ENCODE results near the gene CPEB3.

The CPEB3 gene

DNA sequence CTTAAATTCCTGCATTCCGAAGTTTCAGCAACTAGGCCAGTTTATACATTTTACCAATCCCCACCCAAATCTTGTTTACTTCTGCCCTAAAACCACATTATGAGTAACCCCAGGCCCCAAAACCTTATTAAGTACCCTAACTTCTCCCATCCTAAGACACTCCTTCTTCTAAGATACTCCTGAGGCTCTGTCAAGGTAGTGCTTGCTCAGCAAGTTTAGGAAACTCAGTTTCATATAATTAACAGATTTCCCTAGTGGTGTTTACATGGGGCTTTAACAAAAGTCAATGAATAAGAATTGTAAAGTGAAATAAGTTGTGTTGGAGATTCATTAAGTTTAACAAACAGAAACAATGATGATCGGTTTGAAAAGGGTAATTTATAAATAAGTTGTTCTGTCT lies 77.8 kb downstream of the CPEB3 start:
- no peak for DNase-seq (ENCODE audit: low read depth in 2 of 2)

DNA sequence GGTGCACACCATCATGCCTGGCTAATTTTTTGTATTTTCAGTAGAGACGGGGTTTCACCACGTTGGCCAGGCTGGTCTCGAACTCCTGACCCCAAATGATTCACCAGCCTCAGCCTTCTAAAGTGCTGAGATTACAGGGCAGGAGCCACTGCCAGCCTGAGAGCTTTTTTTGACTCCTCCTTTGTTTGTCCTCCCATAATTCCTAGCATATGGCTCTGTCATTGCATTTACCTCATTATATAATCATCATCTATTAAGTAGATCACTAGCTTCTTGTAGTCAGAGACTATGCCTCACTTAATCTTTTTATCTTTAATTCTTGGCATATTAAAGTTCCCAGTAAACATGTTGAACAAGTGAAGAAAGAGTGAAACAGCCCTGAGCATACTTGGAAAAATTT lies 82.1 kb downstream of the CPEB3 start:
- no peak for DNase-seq (ENCODE audit: low read depth in 2 of 2)

- no peak for DNase-seq (ENCODE audit: low read depth in 2 of 2)
Measured at GRCh38 chr10:92208157-92208720, 82.6 kb downstream of the CPEB3 start.

GRCh38 chr10:92207061-92207460 lies 83.8 kb downstream of the CPEB3 start:
- no peak for DNase-seq (ENCODE audit: low read depth in 2 of 2)

- DNase-seq (ENCODE audit: low read depth in 2 of 2) = no peak
Measured at GRCh38 chr10:92203919-92204623, 86.8 kb downstream of the CPEB3 start.

GRCh38 chr10:92202536-92202935 lies 88.3 kb downstream of the CPEB3 start:
- DNase-seq (ENCODE audit: low read depth in 2 of 2) = no peak

GRCh38 chr10:92200564-92200963 lies 90.3 kb downstream of the CPEB3 start:
- DNase-seq (ENCODE audit: low read depth in 2 of 2) = no peak

DNA sequence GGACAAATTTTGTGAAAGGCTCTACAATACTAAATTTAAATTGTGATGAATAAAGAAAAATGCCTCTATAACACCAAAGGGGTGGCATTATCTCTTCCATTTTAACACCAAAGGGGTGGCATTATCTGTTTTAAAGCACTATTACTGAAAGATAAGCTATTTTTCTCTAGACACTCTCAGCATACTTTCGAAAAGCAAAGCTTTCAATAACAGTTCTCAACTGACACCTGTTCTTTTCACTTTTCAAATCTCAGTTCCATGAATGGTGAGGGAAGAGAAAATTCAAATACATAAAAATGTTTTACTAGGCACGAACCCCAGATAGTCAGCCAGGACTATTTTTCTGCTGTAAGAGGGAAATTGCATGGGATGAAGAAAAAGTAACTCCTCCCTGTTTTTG lies 103.8 kb downstream of the CPEB3 start:
- no peak for DNase-seq (ENCODE audit: low read depth in 2 of 2)

DNA sequence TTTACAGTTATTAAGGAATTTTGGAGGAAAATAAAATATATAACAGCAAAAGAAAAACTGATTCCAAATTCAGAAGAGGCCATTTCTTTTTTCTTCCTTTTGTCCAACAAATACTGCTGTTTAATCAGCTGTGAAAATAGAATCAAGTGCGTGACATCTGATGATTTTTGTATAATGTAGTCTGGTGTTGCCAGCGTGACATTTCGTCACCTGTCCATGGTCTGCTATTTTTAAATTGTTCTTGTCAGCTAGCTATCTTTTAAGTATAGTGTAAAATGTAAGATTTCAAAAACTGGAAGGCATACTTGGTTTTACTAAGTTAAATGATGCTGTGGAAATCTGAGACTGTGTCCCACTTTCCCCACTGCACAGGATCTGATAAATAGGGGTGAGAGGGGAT lies 105.9 kb downstream of the CPEB3 start:
- no peak for DNase-seq (ENCODE audit: low read depth in 2 of 2)

- no peak for DNase-seq (ENCODE audit: low read depth in 2 of 2)
Measured at GRCh38 chr10:92183199-92183598, 107.7 kb downstream of the CPEB3 start.

DNA sequence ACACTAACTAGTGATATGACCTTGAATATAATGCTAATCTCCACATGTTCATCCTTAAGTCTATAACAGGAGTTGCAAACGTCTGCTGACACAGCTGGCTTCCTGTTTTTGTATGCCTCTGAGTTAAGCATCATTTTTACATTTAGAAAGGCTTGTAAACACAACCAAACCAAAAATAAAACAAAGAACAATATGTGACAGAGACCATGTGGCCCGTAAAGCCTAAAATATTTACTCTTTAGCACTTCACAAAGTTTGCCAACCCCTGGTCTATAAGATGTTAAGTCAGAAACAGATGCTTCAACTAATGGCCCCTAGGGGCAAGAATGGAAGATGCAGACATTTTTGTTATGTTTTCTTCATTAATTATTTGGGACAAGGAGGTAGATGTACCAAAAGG lies 109.3 kb downstream of the CPEB3 start:
- no peak for DNase-seq (ENCODE audit: low read depth in 2 of 2)

DNA sequence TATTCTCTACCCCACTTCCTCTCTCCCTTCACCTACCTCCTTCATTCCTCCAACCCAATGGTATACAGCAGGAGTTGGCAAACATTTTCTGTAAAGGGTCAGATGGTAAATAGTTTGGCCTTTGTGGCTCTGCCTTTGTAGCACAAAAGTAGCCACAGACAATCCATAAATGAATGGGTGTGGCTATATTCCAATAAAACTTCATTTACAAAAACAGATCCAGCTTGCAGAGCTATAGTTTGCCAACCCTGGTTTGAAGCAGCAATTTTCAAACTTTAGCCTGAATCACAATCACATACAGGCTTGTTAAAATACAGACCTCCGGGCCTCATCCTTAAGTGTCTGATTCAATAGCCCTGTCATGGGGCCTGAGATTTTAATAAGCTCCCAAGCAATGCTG lies 110.5 kb downstream of the CPEB3 start:
- no peak for DNase-seq (ENCODE audit: low read depth in 2 of 2)

DNA sequence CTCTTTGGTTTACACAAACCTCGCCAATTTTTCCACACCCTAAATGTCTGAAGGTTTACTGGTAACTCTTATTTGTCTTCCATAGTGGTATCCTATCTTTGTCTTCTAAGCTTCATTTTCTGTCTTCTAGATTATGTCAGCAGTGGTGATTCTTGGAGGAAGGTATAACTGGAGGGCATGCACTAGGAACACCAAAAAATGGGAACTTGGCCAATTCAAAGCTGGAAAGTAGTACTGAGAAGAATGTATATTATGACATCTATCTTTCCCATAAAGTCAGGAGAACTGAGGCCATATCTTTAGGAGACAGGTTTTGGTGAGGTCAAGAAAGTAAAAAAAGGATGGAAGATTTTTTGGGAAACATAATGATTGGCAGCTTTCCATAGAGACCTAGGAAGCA lies 113.3 kb downstream of the CPEB3 start:
- DNase-seq (ENCODE audit: low read depth in 2 of 2) = no peak

DNA sequence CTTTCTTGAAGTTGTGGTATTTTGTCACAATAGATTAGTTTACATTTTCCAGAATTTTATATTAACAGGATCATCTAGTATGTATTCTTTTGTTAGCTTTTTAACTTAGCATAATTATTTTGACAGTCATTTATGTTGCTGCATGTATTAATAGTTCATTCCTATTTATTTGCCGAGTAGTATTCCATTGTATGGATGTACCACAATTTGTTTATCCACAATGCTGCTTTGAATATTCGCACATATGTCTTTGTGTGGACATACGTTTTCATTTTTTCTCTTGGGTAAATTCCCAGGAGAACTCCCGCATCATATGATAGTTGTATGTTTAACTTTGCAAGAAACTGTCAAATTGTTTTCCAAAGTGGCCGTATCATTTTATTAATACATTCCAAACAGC lies 115.7 kb downstream of the CPEB3 start:
- no peak for DNase-seq (ENCODE audit: low read depth in 2 of 2)

DNA sequence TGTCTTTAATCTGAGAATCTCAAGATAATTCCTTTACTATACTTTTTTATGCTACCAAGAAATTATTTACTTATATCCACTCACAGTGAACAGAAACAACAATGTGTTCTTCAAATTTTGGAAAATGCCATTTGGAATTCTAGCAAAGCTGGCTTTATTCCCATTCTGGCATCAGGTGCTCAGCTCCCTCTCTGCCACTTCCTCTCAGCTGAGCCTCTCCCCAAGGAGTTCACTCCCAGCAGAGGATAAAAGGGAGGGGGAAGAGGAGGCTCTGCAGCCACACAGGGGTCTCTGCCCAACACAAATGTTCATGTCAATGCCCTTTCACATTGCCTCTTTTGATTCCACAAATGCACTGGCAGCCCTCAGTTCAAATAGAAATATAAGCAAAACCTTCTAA lies 116.9 kb downstream of the CPEB3 start:
- no peak for DNase-seq (ENCODE audit: low read depth in 2 of 2)

DNA sequence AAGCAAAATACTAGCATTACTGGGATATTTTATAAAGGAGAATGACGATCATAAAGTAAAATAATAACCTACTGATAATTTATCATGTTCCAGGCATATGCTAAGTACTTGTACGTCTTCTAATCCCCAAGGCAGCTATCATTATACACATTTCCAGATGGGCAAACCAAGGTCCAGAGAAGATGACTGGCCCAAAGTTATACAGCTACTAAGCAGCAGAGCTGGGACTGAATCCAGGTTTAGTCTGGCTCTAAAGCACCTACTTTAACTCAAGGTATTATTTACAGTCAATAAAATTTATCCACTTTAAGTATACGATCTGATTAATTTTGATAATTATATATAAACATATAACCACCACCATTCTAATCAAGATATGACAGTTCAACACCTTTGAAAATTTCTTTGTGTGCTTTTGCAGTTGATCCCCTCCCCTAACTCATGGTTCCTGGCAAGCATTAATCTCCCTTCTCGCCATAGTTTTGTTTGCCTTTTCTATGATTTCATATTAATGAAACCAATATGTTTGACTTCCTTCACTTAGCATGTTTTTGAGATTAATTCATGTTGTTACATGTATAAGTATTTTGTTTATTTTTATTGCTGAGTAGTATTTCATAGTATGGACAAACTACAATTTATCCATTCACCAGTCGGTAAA lies 126.7 kb downstream of the CPEB3 start:
- DNase-seq (ENCODE audit: low read depth in 2 of 2) = no peak

DNA sequence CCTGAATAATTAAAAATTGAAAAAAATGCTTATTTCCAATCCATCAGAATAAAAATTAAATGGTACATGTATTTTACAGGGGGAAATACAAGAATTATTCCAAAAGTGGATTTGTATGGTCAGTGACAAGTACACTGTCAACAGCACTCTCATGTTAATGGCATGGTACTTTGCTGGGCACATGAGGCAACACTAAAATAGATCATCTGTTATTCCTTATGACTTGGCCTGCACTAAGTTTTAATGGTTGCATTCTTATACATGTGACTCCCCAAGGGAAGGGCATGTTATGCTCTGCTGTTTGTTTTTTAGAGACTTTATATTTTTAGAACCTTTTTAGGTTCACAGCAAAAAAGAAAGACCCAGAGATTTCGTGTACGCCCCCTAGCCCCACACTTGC lies 128.3 kb downstream of the CPEB3 start:
- DNase-seq (ENCODE audit: low read depth in 2 of 2) = no peak

DNA sequence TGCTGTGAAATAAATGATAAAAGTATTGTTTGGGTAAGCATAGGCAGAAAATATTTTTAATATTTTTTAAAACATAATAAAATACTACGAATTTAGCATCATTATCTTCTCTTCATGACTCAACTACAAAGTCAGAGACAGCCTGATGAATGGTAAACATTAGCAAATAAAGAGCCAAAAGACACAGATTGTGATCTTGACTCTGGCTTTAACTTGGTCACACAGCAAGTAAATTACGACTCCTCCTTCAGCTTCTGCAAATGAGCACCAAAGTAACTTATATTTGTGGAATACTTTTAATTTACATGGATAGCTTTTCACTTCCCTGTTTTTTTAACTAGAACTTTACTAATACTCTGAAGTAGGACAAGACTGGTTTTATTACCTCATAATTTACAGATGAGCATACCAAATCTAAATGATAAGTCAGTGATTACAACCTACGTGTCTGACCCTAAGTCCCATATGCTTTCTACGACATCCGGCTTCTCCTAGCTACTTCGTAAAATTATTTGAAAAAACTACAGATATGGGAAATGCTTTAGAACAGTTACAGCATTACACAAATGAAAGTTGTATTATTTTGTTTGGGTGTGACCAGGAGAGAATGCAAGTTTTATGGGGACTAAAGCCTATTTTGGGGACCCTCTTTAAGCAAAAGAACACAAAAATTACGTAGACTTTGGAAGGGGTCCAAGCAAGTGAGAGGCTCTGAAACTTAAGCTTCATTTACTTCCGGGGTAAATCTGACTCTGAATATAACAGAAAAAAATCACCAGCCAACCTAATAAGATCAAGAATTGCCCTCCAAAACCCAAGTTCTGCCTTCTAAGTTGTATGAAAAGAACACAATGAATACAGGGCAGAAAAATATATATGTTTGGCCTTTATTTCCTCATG lies 133.8 kb downstream of the CPEB3 start:
- DNase-seq (ENCODE audit: low read depth in 2 of 2) = no peak

DNA sequence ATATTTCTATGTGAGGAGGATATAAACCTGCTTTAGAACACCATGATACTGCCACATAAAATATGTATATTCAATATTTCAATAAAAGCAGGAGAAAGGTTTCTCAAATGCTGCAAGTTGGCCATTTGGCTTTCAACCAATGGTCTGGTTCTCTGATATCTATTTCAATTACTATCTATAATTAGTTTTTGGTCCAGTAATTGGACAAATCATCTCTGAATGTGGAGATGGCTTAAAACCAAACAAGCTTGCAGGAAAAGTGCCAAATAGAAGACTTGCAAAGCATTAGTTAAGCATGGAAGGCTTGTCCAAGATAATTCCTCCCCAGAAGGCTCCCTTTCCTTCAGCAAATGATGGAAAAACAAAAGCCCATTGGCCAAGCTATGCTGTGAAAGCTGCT lies 140.1 kb downstream of the CPEB3 start:
- no peak for DNase-seq (ENCODE audit: low read depth in 2 of 2)

DNA sequence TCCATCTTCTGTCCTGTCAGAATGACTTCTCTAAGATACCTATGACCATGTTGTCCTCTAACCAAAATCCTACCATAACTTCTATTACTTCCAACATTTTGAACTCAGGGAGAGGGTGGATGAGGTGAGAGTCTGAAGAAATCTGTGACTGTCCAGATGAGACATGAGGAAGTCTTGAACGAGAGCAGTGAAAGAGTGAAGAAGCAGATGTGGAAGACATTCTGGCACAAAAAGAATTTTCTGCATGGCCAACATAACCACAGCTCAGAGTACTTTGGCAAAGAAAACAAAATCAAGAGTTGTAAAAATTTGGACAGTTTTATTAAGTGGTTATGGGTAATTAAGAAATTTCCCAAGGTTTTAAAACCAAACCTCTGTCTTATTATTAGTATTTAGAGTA lies 141.6 kb downstream of the CPEB3 start:
- DNase-seq (ENCODE audit: low read depth in 2 of 2) = no peak

- no peak for DNase-seq (ENCODE audit: low read depth in 2 of 2)
Measured at GRCh38 chr10:92146781-92147180, 144.1 kb downstream of the CPEB3 start.

GRCh38 chr10:92146107-92146506 lies 144.8 kb downstream of the CPEB3 start:
- DNase-seq (ENCODE audit: low read depth in 2 of 2) = no peak
